ENCODE data around the gene PLAU.

The PLAU gene

GRCh38 chr10:73900064-73900463 is 10.9 kb upstream of the PLAU start:
- TF ChIP-seq TEAD4 (IDR thresholded peaks at IDR 0.05), result no peak
- TF ChIP-seq EP300 (IDR thresholded peaks at IDR 0.05; ENCODE audit: borderline replicate concordance), result no peak
- no peak for TF ChIP-seq FOXM1 (IDR thresholded peaks at IDR 0.05; ENCODE audit: borderline replicate concordance, low read depth)
- no peak for TF ChIP-seq USF1 (IDR thresholded peaks at IDR 0.05)
- TF ChIP-seq YY1 (IDR thresholded peaks at IDR 0.05; ENCODE audit: low read depth), result no peak
- no peak for TF ChIP-seq TCF12 (IDR thresholded peaks at IDR 0.05; ENCODE audit: low read depth)
- TF ChIP-seq MAX (IDR thresholded peaks at IDR 0.05), result no peak
- no peak for TF ChIP-seq CEBPB (IDR thresholded peaks at IDR 0.05)
- TF ChIP-seq ZBTB7A (IDR thresholded peaks at IDR 0.05; ENCODE audit: low read depth), result no peak
- no peak for TF ChIP-seq EGR1 (IDR thresholded peaks at IDR 0.05)
- no peak for TF ChIP-seq NFIC (IDR thresholded peaks at IDR 0.05)

GRCh38 chr10:73901261-73901660 is 9.7 kb upstream of the PLAU start:
- no peak for TF ChIP-seq NFIC (IDR thresholded peaks at IDR 0.05)
- no peak for TF ChIP-seq EP300 (IDR thresholded peaks at IDR 0.05; ENCODE audit: borderline replicate concordance)
- no peak for TF ChIP-seq USF1 (IDR thresholded peaks at IDR 0.05)
- no peak for TF ChIP-seq EGR1 (IDR thresholded peaks at IDR 0.05)

GRCh38 chr10:73902351-73902750 is 8.6 kb upstream of the PLAU start:
- TF ChIP-seq TCF12 (IDR thresholded peaks at IDR 0.05; ENCODE audit: low read depth) (no peak), EGR1 (IDR thresholded peaks at IDR 0.05) (no peak), RAD21 (IDR thresholded peaks at IDR 0.05; ENCODE audit: low read depth) (no peak), NFIC (IDR thresholded peaks at IDR 0.05) (no peak)
- TF ChIP-seq, protein P1, sequence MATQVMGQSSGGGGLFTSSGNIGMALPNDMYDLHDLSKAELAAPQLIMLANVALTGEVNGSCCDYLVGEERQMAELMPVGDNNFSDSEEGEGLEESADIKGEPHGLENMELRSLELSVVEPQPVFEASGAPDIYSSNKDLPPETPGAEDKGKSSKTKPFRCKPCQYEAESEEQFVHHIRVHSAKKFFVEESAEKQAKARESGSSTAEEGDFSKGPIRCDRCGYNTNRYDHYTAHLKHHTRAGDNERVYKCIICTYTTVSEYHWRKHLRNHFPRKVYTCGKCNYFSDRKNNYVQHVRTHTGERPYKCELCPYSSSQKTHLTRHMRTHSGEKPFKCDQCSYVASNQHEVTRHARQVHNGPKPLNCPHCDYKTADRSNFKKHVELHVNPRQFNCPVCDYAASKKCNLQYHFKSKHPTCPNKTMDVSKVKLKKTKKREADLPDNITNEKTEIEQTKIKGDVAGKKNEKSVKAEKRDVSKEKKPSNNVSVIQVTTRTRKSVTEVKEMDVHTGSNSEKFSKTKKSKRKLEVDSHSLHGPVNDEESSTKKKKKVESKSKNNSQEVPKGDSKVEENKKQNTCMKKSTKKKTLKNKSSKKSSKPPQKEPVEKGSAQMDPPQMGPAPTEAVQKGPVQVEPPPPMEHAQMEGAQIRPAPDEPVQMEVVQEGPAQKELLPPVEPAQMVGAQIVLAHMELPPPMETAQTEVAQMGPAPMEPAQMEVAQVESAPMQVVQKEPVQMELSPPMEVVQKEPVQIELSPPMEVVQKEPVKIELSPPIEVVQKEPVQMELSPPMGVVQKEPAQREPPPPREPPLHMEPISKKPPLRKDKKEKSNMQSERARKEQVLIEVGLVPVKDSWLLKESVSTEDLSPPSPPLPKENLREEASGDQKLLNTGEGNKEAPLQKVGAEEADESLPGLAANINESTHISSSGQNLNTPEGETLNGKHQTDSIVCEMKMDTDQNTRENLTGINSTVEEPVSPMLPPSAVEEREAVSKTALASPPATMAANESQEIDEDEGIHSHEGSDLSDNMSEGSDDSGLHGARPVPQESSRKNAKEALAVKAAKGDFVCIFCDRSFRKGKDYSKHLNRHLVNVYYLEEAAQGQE (IDR thresholded peaks at IDR 0.05; ENCODE audit: low read depth), result no peak

- no peak for TF ChIP-seq CREB1 (IDR thresholded peaks at IDR 0.05; ENCODE audit: low read depth)
- TF ChIP-seq ZBTB7A (IDR thresholded peaks at IDR 0.05; ENCODE audit: low read depth), result no peak
- no peak for TF ChIP-seq YY1 (IDR thresholded peaks at IDR 0.05; ENCODE audit: low read depth)
- no peak for TF ChIP-seq CEBPB (IDR thresholded peaks at IDR 0.05)
- TF ChIP-seq EGR1 (IDR thresholded peaks at IDR 0.05), result no peak
- TF ChIP-seq, protein P1 (IDR thresholded peaks at IDR 0.05; ENCODE audit: low read depth), result no peak
- no peak for TF ChIP-seq NFIC (IDR thresholded peaks at IDR 0.05)
- TF ChIP-seq RAD21 (IDR thresholded peaks at IDR 0.05; ENCODE audit: low read depth), result no peak
- no peak for TF ChIP-seq EP300 (IDR thresholded peaks at IDR 0.05; ENCODE audit: borderline replicate concordance)
- no peak for TF ChIP-seq MAX (IDR thresholded peaks at IDR 0.05)
Measured at GRCh38 chr10:73905256-73906020, 5.5 kb upstream of the PLAU start.

DNA sequence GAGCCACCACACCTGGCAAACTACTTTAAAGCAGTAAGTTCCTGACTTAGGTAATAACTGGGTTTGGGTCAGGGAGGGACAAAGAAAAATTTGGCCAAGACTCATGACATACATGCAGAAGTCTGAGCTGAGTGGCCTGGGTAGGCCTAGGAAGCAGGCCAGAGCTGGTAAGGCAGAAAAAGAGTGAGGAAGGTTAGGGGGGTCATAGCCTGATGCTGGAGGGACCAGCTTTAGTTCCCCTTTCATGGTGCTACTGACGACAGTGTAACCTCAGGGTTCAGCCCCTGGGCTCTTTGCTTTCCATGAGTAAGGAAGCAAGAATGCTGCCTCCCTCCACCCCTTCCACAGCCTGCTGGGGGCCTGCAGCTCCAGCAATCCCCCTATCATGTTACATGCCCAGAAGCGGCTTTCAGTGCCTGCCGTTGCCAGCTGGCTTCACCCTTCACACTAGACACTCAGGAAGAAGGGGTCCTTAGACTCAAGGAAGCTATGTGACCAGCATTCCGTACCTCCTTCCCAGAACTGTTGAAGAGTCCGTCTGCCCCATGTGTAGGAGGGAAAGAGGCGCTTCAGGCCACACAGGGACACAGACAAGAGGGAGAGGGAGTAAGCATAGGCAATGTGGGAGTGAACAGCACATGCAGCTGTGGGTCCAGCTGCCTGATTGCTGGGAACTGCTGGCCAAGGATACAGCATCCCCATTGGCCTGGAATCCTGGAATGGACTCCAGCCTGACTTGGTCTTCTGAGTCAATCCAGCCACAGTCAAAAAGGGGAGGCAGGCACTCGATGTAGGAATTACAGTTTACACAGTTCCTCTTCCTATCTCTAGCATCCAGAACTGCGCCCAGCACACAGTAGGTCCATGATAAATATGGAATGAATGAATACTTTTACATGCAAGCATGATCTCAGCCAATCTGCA is 4.1 kb upstream of the PLAU start:
- TF ChIP-seq CEBPB (IDR thresholded peaks at IDR 0.05), result peak; percentile 62
- TF ChIP-seq, protein P1 (IDR thresholded peaks at IDR 0.05; ENCODE audit: low read depth), result no peak
- TF ChIP-seq USF1 (IDR thresholded peaks at IDR 0.05), result no peak; the same call in 1 of the 2 replicates
- no peak for TF ChIP-seq EGR1 (IDR thresholded peaks at IDR 0.05)
- peak; percentile 53; the same call in 1 of the 2 replicates for TF ChIP-seq TAF1 (IDR thresholded peaks at IDR 0.05; ENCODE audit: low read depth)
- TF ChIP-seq TCF12 (IDR thresholded peaks at IDR 0.05; ENCODE audit: low read depth), result peak; percentile 97
- TF ChIP-seq TEAD4 (IDR thresholded peaks at IDR 0.05), result peak; percentile 98
- peak; percentile 84; the same call in 1 of the 2 replicates for TF ChIP-seq FOXM1 (IDR thresholded peaks at IDR 0.05; ENCODE audit: borderline replicate concordance, low read depth)
- TF ChIP-seq ZBTB7A (IDR thresholded peaks at IDR 0.05; ENCODE audit: low read depth), result peak; percentile 97
- peak; percentile 38; the same call in 1 of the 2 replicates for TF ChIP-seq RAD21 (IDR thresholded peaks at IDR 0.05; ENCODE audit: low read depth)
- TF ChIP-seq NFIC (IDR thresholded peaks at IDR 0.05), result peak; percentile 93
- peak; percentile 34 for TF ChIP-seq YY1 (IDR thresholded peaks at IDR 0.05; ENCODE audit: low read depth)
- TF ChIP-seq MAX (IDR thresholded peaks at IDR 0.05), result peak; percentile 82
- peak; percentile 97 for TF ChIP-seq EP300 (IDR thresholded peaks at IDR 0.05; ENCODE audit: borderline replicate concordance)
- no peak for TF ChIP-seq CREB1 (IDR thresholded peaks at IDR 0.05; ENCODE audit: low read depth)

All from Ishikawa (cell line).